Activated CD8-positive, alpha-beta memory T cell treated with anti-CD3 and anti-CD28 coated beads for 36 hours (primary cell): Measurements from ENCODE around the gene ANKEF1. TPM values are rescaled to one million over a fixed set of nuclear protein-coding genes. Genes with fewer than 3 reads are reported as not detected.

Experiments
- CTCF ChIA-PET: fragments of 350-600 bp; sonication (Branson Sonifier 250); formaldehyde crosslinking; loops from one replicate; lab custom pipeline; 2021; ENCODE audit warnings: antibody characterized with exemption; lab: Charles Lee
- POLR2A ChIA-PET: fragments of 350-600 bp; sonication (Branson Sonifier 250); formaldehyde crosslinking; loops from one replicate; lab custom pipeline; 2021; ENCODE audit warnings: antibody characterized with exemption; lab: Charles Lee
- total RNA-seq, 2 experiments: library from RNA; stranded (reverse); gene quantifications; one replicate each; pipeline ENCODE4 v1.2.3, GENCODE V29; 2021

ANKEF1 gene
- total RNA-seq, result 1 to 10 TPM; 1.9 to 2.8 TPM

- CTCF ChIA-PET, result no interaction called here
These were observed at the start of gene ANKEF1 for GRCh38 chr20:10034717-10035571. Gene ANKEF1 (plus strand): TSS chr20:10034987. CDS start chr20:10038302, 3,315 bp downstream.

GRCh38 chr20:9985281-9985680 is 49.5 kb upstream of the ANKEF1 start:
- POLR2A ChIA-PET, result no interaction called here
- CTCF ChIA-PET, result no interaction called here

More at GRCh38 chr20:10034717-10035571, at the start of gene ANKEF1:
- POLR2A ChIA-PET, result no interaction called here

GRCh38 chr20:9985773-9986172 is 49.0 kb upstream of the ANKEF1 start:
- ChIA-PET CTCF (no interaction called here), POLR2A (no interaction called here)

GRCh38 chr20:9989066-9989724 is 45.6 kb upstream of the ANKEF1 start:
- CTCF ChIA-PET, result no interaction called here

GRCh38 chr20:9993137-9993536 is 41.6 kb upstream of the ANKEF1 start:
- ChIA-PET CTCF (no interaction called here), POLR2A (no interaction called here)

More at GRCh38 chr20:9989066-9989724, 45.6 kb upstream of the ANKEF1 start:
- POLR2A ChIA-PET, result no interaction called here

- ChIA-PET POLR2A (no interaction called here), CTCF (no interaction called here)
These were observed 40.1 kb upstream of the ANKEF1 start for GRCh38 chr20:9994676-9995075.

GRCh38 chr20:9995510-9996272 is 39.1 kb upstream of the ANKEF1 start:
- ChIA-PET POLR2A (no interaction called here), CTCF (no interaction called here)

- CTCF ChIA-PET, result no interaction called here
- POLR2A ChIA-PET, result no interaction called here
These were observed 37.8 kb upstream of the ANKEF1 start for GRCh38 chr20:9996944-9997343.

GRCh38 chr20:9999645-10000044 is 35.1 kb upstream of the ANKEF1 start:
- ChIA-PET CTCF (interaction anchor here (0.6 kb wide), 1 partner anchor 21 kb away, joined by 3 read pairs; no protein-coding TSS in a partner anchor), POLR2A (no interaction called here)

- POLR2A ChIA-PET, result no interaction called here
- CTCF ChIA-PET, result no interaction called here
These were observed 31.9 kb upstream of the ANKEF1 start for GRCh38 chr20:10002866-10003265.

- POLR2A ChIA-PET, result no interaction called here
- CTCF ChIA-PET, result interaction anchor here (0.6 kb wide), 1 partner anchor 12 kb away, joined by 3 read pairs; no protein-coding TSS in a partner anchor
These were observed 29.9 kb upstream of the ANKEF1 start for GRCh38 chr20:10004900-10005299.

GRCh38 chr20:10005885-10006284 is 28.9 kb upstream of the ANKEF1 start:
- ChIA-PET POLR2A (no interaction called here), CTCF (no interaction called here)

GRCh38 chr20:10006447-10007090 is 28.2 kb upstream of the ANKEF1 start:
- POLR2A ChIA-PET, result no interaction called here
- CTCF ChIA-PET, result no interaction called here

GRCh38 chr20:10007158-10007557 is 27.6 kb upstream of the ANKEF1 start:
- CTCF ChIA-PET, result no interaction called here
- POLR2A ChIA-PET, result no interaction called here

GRCh38 chr20:10007747-10008146 is 27.0 kb upstream of the ANKEF1 start:
- POLR2A ChIA-PET, result no interaction called here
- CTCF ChIA-PET, result no interaction called here

- POLR2A ChIA-PET, result no interaction called here
- CTCF ChIA-PET, result no interaction called here
These were observed 22.3 kb upstream of the ANKEF1 start for GRCh38 chr20:10012464-10012863.

- ChIA-PET CTCF (no interaction called here), POLR2A (no interaction called here)
These were observed 20.4 kb upstream of the ANKEF1 start for GRCh38 chr20:10014431-10014830.

- CTCF ChIA-PET, result no interaction called here
- POLR2A ChIA-PET, result no interaction called here
These were observed 13.8 kb upstream of the ANKEF1 start for GRCh38 chr20:10020937-10021336.

- POLR2A ChIA-PET, result no interaction called here
These were observed 12.2 kb upstream of the ANKEF1 start for GRCh38 chr20:10022625-10023024.

GRCh38 chr20:10023911-10024310 is 10.9 kb upstream of the ANKEF1 start:
- POLR2A ChIA-PET, result no interaction called here

More at GRCh38 chr20:10022625-10023024, 12.2 kb upstream of the ANKEF1 start:
- CTCF ChIA-PET, result no interaction called here

More at GRCh38 chr20:10023911-10024310, 10.9 kb upstream of the ANKEF1 start:
- CTCF ChIA-PET, result no interaction called here
